COLO829 (cell line): ENCODE results near the gene TANGO6.
"Not testable (repeated sequence)": the region's sequence is repeated elsewhere in the genome, so short reads cannot be mapped to it uniquely, and the experiment has no call there.

Experiments used
- DNase-seq: peaks from one replicate; pipeline ENCODE4 v3.0.0; 2012; ENCODE audit warnings: low spot score

TANGO6 gene

DNA sequence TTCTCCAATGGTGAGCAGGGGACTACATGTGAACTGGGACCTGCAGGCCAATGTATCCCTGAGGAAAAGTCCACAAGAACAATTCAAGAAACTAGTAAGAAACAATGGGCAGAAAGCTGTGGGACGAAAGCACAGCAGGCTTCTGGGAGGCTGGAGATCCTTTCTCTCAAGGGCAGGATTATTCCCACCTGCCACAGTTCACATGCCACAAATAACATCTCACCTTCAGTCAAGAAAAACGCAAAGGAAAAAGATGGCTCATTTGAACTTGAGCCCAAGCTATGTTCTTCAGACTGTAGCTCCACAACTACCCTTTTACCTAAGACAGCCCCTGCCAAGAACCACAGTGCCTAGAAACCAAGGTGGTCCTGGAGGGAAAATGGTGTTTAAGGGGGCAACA, 275.1 kb downstream of the TANGO6 start:
- no peak for DNase-seq

DNA sequence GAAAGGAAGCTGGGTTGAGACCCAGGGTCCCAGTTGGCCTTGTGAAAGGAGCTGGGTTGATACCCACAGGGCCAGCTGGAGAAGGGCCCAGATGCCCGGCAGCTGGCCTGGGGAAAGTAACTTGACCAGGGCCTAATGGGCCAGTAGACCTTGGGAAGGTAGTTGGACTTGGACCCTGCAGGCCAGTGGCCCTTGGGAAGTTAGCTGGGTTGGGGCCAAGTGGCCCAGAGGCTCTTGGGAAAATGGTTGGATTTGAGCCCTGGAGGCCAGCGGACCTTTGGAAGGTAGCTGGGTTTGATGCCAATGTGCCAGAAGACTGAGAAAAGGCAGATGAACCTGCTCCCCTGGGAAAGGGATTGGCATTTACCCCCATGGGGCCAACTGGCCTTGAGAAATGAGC, 275.7 kb downstream of the TANGO6 start:
- no peak for DNase-seq

DNA sequence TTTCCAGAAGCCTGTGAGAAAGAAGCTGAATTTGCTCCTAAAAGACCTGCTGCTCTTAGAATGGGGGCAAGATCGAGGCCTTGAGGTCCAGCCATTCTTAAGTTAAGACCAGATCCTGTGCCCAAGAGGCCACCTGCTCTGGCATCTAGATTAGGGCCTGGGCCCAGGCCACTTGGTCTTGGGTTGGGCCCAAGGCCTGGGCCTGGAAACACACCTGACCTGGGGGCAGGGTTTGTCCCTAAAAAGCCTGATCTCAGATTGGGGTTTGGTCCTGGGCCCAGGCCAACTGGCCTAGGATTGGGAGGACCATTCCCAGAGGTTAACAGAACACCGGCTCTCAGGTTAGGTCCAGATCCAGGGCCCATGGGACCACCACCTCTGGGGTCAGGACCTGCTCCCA, 276.2 kb downstream of the TANGO6 start:
- no peak for DNase-seq

DNA sequence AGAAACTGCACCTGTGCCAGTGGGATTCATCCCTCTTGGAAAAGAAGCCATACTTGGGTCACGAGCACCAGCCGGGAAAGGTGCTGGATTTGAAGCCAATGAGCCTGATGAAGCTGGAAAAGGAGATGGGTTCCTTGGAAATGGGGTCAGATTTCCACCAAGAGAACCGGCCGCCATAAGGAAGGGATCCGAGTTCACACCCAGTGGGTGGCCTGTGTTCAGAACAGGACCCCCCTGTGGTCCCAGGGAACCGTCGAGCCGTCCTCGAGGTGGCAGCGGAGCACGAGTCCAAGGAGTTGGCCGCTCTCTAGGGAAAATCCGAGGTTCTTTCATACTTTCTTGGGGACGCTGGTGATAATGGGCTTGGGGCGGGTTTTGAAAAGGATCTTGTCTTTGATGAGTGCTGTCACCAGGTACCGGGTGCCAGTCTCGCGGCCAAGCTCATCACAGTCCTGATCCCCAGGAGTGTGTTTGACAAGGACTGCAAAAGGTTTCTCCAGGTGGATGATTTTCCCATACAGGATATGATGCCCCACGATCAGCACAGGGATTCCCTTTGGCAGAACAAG, 276.8 kb downstream of the TANGO6 start:
- DNase-seq = no peak

DNA sequence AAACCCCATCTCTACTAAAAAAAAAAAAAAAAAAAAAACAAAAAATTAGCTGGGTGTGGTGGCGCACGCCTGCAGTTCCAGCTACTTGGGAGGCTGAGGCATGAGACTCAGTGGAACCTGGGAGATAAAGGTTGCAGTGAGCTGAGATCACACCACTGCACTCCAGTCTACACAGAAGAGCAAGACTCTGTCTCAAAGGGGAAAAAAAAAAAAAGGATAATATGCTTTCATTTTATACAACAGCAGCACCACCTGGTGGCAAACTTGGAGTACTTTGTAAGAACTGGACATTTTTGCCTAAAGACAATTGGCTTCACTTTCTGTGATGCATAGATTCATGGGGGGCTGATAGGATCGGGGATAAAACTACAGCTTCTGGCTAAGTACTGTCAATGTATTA, 280.6 kb downstream of the TANGO6 start:
- DNase-seq = peak; percentile 36

DNA sequence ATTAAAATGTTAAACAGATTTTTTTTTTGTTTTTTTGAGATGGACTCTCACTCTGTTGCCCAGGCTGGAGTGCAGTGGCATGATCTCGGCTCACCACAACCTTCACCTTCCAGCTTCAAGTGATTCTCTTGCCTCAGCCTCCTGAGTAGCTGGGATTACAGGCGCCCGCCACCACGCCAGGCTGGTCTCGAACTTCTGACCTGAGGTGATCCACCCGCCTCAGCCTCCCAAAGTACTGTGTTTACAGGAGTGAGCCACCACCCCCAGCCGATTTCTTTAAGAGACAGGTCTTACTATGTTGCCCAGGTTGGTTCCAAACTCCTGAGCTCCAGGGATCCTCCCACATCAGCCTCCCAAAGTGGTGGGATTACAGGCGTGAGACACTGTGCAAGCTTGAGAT, 281.1 kb downstream of the TANGO6 start:
- DNase-seq = not testable (repeated sequence)

DNA sequence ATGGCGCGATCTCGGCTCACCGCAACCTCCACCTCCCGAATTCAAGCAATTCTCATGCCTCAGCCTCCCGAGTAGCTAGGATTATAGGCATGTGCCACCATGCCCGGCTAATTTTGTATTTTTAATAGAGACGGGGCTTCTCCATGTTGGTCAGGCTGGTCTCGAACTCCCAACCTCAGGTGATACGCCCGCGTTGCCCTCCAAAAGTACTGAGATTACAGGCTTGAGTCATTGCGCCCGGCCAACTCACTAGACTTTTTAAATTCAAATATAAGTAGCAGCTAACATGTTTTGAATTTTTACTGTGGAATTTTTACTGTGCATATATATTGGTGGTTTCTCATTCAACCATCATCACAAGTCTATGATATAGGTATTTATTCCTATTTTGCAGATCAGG, 281.6 kb downstream of the TANGO6 start:
- not testable (repeated sequence) for DNase-seq

DNA sequence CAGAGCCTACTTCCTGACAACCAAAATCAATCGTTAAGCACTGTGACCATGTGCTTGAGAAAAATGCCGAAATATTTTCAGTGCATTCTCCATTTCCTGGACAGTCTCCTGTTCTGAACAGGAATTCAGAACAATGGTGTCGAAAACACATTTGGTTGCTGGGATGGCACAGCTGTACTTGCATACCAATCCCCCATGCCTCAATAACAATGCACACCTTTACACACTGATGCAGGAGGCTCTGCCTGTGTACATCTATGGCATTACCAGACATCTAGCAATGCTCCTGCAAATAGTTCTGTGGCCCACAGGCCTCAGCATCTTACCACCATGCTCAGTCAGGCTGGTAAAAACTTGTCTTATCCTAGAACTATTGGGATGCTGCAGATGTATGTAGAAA, 282.9 kb downstream of the TANGO6 start:
- DNase-seq = no peak

DNA sequence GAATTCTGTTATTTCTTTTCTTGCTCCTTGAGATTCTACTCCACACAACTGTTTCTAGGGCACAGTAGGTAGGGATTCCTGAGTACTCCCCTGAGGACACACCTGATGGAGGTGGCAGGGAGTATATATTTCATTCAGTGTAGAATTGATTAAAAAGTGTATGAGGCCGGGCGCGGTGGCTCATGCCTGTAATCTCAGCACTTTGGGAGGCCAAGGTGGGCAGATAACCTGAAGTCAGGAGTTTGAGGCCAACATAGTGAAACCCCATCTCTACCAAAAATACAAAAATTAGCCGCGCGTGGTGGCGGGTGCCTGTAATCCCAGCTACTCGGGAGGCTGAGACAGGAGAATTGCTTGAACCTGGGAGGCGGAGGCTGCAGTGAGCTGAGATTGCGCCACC, 283.5 kb downstream of the TANGO6 start:
- DNase-seq = not testable (repeated sequence)

DNA sequence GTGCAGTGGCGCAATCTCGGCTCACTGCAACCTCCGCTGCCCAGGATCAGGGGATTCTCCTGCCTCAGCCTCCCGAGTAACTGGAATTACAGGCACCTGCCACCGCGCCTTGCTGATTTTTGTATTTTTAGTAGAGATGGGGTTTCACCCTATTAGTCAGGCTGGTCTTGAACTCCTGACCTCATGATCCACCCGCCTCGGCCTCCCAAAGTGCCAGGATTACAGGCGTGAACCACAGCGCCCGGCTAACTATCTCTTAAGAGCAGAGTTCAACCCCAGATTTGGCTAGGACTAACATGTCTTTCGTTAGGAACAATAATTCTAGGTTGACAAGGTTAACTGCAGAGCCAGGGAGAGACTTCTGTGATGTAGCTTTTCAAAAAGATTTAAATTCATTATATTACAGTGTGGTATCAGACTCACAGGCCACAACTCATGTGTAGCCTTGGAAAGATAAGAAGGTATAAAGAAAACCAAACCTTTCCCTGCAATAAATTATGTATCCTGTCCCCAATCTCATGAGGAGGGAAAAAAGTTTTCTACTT, 284.7 kb downstream of the TANGO6 start:
- no peak for DNase-seq

DNA sequence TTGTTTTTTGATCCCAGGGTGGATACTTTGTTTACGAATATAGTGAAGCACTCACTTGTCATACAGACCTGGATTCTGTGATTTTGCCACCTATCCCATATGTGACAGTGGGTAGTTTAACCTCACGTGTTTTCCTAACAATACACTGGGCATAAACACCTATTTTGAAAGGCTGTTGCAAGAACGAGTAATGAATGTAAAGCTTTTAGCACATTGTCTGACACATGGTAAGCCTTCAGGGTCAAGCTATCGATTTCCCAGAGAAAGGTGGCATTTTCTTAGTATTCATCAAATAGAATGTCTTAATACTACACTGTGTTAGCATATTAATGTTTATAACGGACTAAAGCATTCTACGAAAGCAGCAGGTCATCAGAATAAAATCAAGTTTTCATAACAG, 287.1 kb downstream of the TANGO6 start:
- DNase-seq = no peak

DNA sequence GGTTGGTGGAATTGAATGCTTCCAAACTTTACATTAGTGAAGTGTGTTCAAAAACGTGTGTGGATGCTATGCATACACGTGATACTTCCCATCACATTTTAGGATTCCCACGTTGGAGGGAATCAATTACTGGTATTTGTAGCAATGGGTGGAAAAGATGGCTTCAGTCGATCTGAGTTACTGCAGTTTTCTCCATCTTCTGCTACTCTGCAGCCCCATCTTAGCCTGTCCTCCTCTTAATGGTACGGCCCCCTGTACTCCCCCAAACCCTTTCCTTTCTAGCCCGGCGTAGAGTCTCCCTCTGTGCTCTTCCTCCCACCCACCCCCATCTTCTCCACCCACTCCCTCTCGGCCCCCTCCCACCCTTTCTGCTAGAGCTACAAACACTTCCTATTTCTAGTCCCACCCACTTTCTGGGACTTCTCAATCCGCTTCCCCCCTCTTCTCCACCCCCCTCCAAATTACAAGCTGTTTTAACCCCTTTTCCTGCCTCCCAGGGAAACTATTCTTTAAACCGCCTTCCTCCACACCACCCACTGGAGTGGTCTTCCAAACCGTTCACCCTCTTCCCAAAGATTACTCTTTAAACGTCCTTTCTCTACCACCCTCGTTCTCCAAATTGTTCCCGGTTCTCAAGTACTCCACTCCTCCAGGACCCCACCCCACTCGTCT, 288.0 kb downstream of the TANGO6 start:
- no peak for DNase-seq

DNA sequence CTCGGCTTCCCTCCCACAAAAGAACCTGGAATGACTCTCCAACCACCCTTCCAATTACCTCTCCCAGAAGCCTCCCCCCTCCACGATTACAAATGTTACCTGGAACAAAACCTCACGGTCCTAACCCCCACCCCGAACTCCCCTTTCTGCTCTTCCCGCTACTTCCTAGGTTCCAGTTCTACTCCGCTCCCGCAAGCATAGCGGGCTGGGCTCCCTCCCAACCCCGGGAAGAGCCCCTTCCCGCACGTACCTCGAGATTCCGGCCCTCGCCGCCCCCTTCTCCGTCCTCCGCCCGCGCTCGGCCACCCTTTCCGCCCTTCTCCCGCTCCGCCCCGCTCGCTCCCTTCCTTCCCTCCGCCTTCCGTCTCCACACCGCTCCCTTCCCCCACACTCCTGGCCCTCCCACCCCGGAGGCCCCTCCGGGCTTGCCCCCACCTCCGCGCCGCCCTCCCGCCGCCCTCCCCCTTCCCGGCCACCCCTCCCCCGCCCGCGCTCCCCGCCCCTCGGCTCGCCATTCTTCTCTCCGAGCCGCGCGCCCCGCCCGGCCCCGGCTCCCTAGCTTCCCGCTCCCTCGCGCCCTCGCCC, 288.6 kb downstream of the TANGO6 start:
- peak; percentile 87 for DNase-seq

DNA sequence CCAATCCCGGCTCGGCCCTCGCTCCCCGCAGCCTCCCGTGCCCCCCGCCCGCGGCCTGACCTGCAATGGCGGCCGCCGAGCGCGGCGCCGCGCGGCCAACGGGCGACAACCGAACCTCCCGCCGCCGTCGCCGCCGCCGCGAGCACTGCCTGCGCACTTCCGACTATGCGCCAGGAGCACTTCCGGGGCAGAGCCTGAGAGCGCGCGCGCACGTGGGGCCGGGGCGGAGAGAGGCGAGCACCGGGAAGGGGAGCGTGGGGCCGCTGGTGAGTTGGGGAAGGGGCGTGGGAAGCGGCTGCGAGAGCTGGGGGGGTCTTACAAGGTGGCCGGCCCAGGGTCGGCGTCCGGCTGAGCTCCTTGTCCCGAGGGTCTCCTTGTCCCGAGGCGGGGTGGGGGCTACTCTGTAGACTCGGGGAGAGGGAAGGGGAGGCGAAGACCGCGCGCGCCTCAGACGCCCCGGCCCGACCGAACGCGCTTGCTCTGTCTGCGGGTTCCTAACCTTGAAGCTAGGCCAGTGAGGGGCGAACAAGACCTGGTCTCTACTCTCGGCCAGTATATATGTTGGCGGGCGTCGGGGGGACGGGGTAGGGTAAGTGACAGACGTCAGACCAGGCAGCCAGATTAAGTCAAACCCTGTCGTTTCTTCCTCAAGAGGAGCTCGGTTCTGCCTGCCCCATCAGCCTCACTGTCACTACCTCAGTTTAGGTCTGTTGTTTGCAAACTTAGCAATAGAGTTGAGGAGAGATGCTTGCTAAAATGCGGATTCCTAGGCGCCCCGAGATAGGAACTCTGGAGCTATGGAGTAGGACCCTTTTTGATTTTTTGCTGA, 289.3 kb downstream of the TANGO6 start, which contains the start of the genes CHTF8 and UTP4:
TSS of gene CHTF8 (minus strand) at position 165 of the 829 bp plus-strand sequence. CDS start 11,130 bp downstream, outside the sequence.
TSS of gene UTP4 (plus strand) at position 226 of the 829 bp plus-strand sequence. CDS start 811 bp downstream, outside the sequence.
- peak; percentile 68 for DNase-seq

DNA sequence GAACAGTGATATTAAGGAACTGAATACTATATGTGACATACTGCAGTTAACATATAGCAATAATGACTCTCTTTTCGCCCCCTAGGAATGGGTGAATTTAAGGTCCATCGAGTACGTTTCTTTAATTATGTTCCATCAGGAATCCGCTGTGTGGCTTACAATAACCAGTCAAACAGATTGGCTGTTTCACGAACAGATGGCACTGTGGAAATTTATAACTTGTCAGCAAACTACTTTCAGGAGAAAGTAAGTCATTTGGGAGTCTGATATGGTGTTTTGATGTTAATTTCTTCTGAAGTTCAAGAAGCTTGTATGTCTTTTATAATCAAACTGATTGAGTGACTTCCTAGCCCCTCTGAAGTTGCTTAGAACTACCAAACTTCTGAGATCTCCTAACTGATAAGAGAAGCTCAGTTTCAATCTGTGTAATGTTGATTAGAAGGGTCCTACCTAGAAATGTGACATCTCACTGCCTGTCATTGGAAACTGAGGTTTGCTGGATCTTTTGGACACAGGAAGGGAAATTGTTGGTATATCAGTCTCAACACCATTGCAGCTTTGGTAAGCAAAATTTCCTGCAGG, 290.1 kb downstream of the TANGO6 start:
- DNase-seq = no peak
